ENCODE data around the gene ADAMTS14. TPM values are rescaled to one million over a fixed set of nuclear protein-coding genes. Genes with fewer than 3 reads are reported as not detected.
"Not testable (repeated sequence)": the region's sequence is repeated elsewhere in the genome, so short reads cannot be mapped to it uniquely, and the experiment has no call there.

The ADAMTS14 gene
- total and polyA plus RNA-seq, 7 donors = 0.03 to 0.18 (median 0.06) TPM; not detected in 3

DNA sequence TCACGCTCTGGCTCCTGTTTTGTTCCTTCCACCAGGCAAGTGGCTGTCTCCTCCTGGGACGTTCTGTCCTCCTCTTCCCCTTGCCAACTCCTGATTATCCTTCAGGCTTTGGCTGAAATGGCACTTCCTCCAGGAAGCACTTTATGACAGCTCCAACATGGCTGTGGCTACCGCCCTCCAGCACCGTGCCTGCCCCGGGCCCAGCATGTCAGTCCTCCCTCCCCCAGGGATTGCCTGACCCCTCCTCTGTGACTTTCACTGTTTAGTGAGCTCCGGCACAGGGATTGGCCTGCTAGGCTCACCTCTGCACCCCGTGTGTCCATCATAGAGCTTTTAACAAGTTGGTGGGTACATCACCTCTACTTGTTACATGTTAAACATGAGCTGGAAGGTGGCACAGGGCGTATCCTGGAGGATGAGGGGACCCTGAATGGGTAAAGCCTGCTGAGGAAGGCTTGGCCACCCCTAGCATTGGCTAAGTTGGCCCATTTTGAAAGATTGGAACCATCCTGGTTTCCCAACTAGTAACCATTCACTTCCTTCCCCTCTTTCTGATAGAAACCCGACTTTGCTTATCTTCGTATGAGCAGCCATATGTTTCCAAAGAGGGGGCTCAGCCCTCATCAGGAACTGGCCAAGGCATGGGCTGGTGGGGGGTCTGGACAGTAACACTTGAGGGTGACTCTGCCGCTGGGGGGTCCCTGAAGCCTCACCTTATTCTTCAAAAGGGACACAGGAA, 10.5 kb upstream of the ADAMTS14 start:
- WGBS, 3 donors = 64 to 72% (median 68%) methylated on average over 11 of the region's 11 CpGs
- H3K4me3 ChIP-seq = no peak overlapping the region
- H3K9me3 ChIP-seq = peaks cover 4% of the 10 kb centered on the region
- peaks cover 0 to 15% (median 0%) of the 10 kb centered on the region in 3 donors for H3K27me3 ChIP-seq (ENCODE audit: insufficient read depth in 3 of 3, low read length in 2 of 3)
- intact Hi-C loops (cut with DNase I) = no loop called here
- DNase-seq (no peak), ATAC-seq (no peak)
- TF ChIP-seq, protein P1, sequence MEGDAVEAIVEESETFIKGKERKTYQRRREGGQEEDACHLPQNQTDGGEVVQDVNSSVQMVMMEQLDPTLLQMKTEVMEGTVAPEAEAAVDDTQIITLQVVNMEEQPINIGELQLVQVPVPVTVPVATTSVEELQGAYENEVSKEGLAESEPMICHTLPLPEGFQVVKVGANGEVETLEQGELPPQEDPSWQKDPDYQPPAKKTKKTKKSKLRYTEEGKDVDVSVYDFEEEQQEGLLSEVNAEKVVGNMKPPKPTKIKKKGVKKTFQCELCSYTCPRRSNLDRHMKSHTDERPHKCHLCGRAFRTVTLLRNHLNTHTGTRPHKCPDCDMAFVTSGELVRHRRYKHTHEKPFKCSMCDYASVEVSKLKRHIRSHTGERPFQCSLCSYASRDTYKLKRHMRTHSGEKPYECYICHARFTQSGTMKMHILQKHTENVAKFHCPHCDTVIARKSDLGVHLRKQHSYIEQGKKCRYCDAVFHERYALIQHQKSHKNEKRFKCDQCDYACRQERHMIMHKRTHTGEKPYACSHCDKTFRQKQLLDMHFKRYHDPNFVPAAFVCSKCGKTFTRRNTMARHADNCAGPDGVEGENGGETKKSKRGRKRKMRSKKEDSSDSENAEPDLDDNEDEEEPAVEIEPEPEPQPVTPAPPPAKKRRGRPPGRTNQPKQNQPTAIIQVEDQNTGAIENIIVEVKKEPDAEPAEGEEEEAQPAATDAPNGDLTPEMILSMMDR (IDR thresholded peaks at IDR 0.05) = no peak
- H3K4me1 ChIP-seq = no peaks in the 10 kb centered on the region
- no peaks in the 10 kb centered on the region for H3K36me3 ChIP-seq (ENCODE audit: insufficient read depth in 1 of 2, low read depth in 1 of 2)
- H3K27ac ChIP-seq = no peak overlapping the region

- DNase-seq (no peak), ATAC-seq (no peak)
- Histone ChIP-seq H3K9me3 (peaks cover 4% of the 10 kb centered on the region), H3K27ac (no peak overlapping the region), H3K4me3 (no peak overlapping the region), H3K4me1 (no peaks in the 10 kb centered on the region), H3K36me3 (ENCODE audit: insufficient read depth in 1 of 2, low read depth in 1 of 2) (no peaks in the 10 kb centered on the region), H3K27me3 (ENCODE audit: insufficient read depth in 3 of 3, low read length in 2 of 3) (peaks cover 0 to 15% (median 0%) of the 10 kb centered on the region in 3 donors)
- intact Hi-C loops (cut with DNase I) = no loop called here
- TF ChIP-seq, protein P1 (IDR thresholded peaks at IDR 0.05) = no peak
- 78 to 80% (median 78%) methylated on average over 12 of the region's 12 CpGs for WGBS, 3 donors
These were observed 9.7 kb upstream of the ADAMTS14 start for GRCh38 chr10:70662362-70663220.

GRCh38 chr10:70663458-70664409, 8.6 kb upstream of the ADAMTS14 start:
- H3K27ac ChIP-seq; H3K4me3 ChIP-seq; intact Hi-C loops (cut with DNase I); H3K9me3 ChIP-seq; ATAC-seq; H3K36me3 ChIP-seq (ENCODE audit: insufficient read depth in 1 of 2, low read depth in 1 of 2); H3K4me1 ChIP-seq; DNase-seq: not testable (repeated sequence)
- 78 to 84% (median 79%) methylated on average over 8 to 10 of the region's 10 CpGs for WGBS, 3 donors
- H3K27me3 ChIP-seq (ENCODE audit: insufficient read depth in 3 of 3, low read length in 2 of 3) = peaks cover 0 to 15% (median 0%) of the 10 kb centered on the region in 3 donors

DNA sequence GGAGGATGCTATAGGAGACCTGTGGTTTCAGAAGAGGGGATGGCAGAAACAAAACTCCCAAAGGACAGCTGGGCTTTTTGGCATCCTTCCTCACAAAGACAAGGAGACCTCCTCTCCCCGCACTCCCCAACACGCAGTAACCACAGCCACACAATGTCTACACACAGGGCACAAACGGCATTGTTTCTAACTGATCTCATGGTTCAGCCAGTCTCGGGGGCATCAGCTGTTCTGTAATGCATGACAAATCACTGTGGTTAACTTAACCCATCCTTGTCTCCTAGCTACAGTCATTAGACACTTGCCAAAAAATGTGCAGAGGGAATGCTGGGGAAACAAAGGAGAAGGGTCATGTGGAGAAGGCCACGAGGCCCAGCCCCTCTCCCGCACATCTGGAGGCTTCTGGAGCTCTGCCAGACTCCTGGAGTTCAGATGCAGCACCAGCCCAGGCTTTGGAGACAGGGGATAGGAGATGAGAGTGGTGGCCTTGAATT, 7.6 kb upstream of the ADAMTS14 start:
- Histone ChIP-seq H3K36me3 (ENCODE audit: insufficient read depth in 1 of 2, low read depth in 1 of 2) (no peaks in the 10 kb centered on the region), H3K27ac (no peak overlapping the region), H3K9me3 (no peaks in the 10 kb centered on the region), H3K27me3 (ENCODE audit: insufficient read depth in 3 of 3, low read length in 2 of 3) (peaks cover 0 to 15% (median 0%) of the 10 kb centered on the region in 3 donors), H3K4me1 (no peaks in the 10 kb centered on the region), H3K4me3 (no peak overlapping the region)
- 13 to 26% (median 14%) methylated on average over 6 of the region's 6 CpGs for WGBS, 3 donors
- intact Hi-C loops (cut with DNase I) = no loop called here
- TF ChIP-seq, protein P1 (IDR thresholded peaks at IDR 0.05) = no peak
- DNase-seq (no peak), ATAC-seq (peak in 2 of 4 donors; percentile 69 to 76)
